ENCODE data around the gene ZNF778. TPM values are rescaled to one million over a fixed set of nuclear protein-coding genes. Genes with fewer than 3 reads are reported as not detected.

The ZNF778 gene
- total RNA-seq, 1 experiment from 2014 or later = 19.5 TPM

DNA sequence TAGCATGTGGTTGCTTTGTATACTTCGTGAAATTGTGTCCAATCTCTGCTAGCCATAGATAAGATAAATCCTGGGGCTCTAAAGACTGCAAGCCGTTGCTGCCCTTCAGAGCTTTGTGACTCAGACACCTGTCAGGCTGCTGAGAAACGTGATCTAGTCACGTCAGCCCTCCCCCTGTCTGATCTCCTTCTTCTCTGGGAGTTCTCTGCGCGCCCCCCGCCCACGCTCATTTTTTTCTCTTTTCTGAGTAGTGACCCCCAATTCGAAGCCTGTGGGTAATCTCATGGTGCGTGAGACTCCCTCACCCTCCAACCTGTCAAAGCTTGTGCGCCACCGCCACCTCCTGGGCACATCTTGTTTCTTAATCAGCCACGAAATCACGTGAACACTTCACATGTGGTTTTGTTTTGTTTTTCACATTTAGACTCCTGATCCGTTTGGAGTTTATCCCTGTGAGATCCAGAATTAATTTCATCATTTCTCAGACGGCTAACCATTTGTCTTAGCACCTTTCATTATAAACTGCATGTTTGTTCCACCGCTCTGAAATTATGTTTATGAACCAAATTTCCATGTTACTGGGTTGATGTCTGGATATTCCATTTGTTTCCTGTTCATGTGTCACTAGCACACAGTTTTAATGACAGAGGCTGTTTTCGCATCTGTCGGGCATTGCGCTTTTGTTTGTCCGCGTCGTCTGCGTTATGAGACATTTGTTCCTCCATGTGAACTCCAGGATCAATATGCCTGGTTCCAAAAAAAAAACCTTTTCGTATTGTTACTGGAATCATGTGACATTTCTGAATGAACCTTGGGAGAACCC lies 977 bp upstream of the ZNF778 start (continued):
- TF ChIP-seq, protein P1, sequence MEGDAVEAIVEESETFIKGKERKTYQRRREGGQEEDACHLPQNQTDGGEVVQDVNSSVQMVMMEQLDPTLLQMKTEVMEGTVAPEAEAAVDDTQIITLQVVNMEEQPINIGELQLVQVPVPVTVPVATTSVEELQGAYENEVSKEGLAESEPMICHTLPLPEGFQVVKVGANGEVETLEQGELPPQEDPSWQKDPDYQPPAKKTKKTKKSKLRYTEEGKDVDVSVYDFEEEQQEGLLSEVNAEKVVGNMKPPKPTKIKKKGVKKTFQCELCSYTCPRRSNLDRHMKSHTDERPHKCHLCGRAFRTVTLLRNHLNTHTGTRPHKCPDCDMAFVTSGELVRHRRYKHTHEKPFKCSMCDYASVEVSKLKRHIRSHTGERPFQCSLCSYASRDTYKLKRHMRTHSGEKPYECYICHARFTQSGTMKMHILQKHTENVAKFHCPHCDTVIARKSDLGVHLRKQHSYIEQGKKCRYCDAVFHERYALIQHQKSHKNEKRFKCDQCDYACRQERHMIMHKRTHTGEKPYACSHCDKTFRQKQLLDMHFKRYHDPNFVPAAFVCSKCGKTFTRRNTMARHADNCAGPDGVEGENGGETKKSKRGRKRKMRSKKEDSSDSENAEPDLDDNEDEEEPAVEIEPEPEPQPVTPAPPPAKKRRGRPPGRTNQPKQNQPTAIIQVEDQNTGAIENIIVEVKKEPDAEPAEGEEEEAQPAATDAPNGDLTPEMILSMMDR (IDR thresholded peaks at IDR 0.05 in 2 of 3, conservative IDR thresholded peaks at IDR 0.05 in 1 of 3; ENCODE audit: borderline replicate concordance in 1 of 3, insufficient read depth in 1 of 3, low read depth in 2 of 3, low read length in 2 of 3) = peak; percentile 78 to 98 (median 88)
- TF ChIP-seq CBX3 (IDR thresholded peaks at IDR 0.05; ENCODE audit: low read depth) (no peak), CEBPB (IDR thresholded peaks at IDR 0.05; ENCODE audit: low read depth) (no peak)
- TF ChIP-seq, protein P2, sequence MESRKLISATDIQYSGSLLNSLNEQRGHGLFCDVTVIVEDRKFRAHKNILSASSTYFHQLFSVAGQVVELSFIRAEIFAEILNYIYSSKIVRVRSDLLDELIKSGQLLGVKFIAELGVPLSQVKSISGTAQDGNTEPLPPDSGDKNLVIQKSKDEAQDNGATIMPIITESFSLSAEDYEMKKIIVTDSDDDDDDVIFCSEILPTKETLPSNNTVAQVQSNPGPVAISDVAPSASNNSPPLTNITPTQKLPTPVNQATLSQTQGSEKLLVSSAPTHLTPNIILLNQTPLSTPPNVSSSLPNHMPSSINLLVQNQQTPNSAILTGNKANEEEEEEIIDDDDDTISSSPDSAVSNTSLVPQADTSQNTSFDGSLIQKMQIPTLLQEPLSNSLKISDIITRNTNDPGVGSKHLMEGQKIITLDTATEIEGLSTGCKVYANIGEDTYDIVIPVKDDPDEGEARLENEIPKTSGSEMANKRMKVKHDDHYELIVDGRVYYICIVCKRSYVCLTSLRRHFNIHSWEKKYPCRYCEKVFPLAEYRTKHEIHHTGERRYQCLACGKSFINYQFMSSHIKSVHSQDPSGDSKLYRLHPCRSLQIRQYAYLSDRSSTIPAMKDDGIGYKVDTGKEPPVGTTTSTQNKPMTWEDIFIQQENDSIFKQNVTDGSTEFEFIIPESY (IDR thresholded peaks at IDR 0.05; ENCODE audit: extremely low read depth, insufficient replicate concordance, low read length) = no peak

DNA sequence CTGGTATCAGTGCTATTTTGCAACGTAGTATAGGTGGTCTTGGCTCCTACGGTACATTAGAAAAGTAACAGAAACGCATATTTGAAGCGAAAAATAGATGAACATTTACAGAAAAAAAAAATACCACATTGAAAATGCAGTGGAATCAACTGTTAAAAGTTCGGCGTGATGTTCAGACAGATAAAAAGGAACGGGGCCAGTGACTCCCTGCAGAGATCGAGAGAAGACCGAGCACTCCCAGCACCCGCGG lies 440 bp upstream of the ZNF778 start:
- DNase-seq (ENCODE audit: low read depth, low spot score) (no peak), ATAC-seq (no peak)
- Histone ChIP-seq H3K9me3 (ENCODE audit: control insufficient read depth in 1 of 2, insufficient read depth in 1 of 2, low read depth in 1 of 2, low read length in 2 of 2) (no peaks in the 10 kb centered on the region), H2AFZ (ENCODE audit: low read depth, low read length, poor library complexity, severe bottlenecking) (peak overlapping the region; percentile 27), H3K36me3 (ENCODE audit: control insufficient read depth in 1 of 2, insufficient read depth in 2 of 2, low read length in 2 of 2) (peaks cover 0 to 4% of the 10 kb centered on the region in 2 experiments; a peak in 1 of 4 replicates), H3K27me3 (ENCODE audit: insufficient read depth, low read length) (no peaks in the 10 kb centered on the region), H3K9ac (ENCODE audit: low read length) (peak overlapping the region; percentile 88), H3K79me2 (ENCODE audit: insufficient read depth, low read length) (peaks cover 32% of the 10 kb centered on the region), H3K4me2 (ENCODE audit: low read length) (peak overlapping the region; percentile 90), H3K4me3 (replicated peaks in 1 of 2; ENCODE audit: low read depth in 1 of 2, low read length in 2 of 2) (peak overlapping the region; percentile 88 to 93), H4K20me1 (ENCODE audit: insufficient read depth) (no peaks in the 10 kb centered on the region), H3K27ac (ENCODE audit: low read depth, low read length) (peak overlapping the region; percentile 74), H3K9me2 (ENCODE audit: insufficient read depth) (no peaks in the 10 kb centered on the region), H3K4me1 (ENCODE audit: control insufficient read depth in 1 of 2, insufficient read depth in 2 of 2, low read length in 2 of 2) (peaks cover 0 to 16% of the 10 kb centered on the region in 2 experiments; a peak in 3 of 4 replicates)
- ChIA-PET POLR2A (interaction anchor here (0.9 to 2.2 kb wide), 3 partner anchors 24 to 406 kb away, joined by 4 to 10 read pairs (median 4); partner anchors contain the start of gene APRT), RAD21 (ENCODE audit: low non-redundant PET in 1 of 2, low total read pairs in 2 of 2, uncharacterized antibody in 2 of 2, unreplicated experiment in 2 of 2) (no interaction called here), CTCF (interaction anchor here (0.9 to 2.5 kb wide), 4 partner anchors 23 to 480 kb away, joined by 3 to 14 read pairs (median 6); no protein-coding TSS in a partner anchor)
- TSS peak; percentile 87 for BruUV-seq (replicated peaks)
- no peak for TF ChIP-seq ZFX (IDR thresholded peaks at IDR 0.05)
- no peak for TF ChIP-seq ZNF274 (IDR thresholded peaks at IDR 0.05; ENCODE audit: low read depth, low read length)
- no peak for TF ChIP-seq FOSL1 (IDR thresholded peaks at IDR 0.05; ENCODE audit: low read depth)
- no peak for TF ChIP-seq TCF7L2 (IDR thresholded peaks at IDR 0.05; ENCODE audit: borderline replicate concordance, extremely low read depth, insufficient read depth, insufficient read length)
- TF ChIP-seq, protein P1 (IDR thresholded peaks at IDR 0.05 in 2 of 3, conservative IDR thresholded peaks at IDR 0.05 in 1 of 3; ENCODE audit: borderline replicate concordance in 1 of 3, insufficient read depth in 1 of 3, low read depth in 2 of 3, low read length in 2 of 3) = no peak
- intact Hi-C loops (cut with micrococcal nuclease) = loop anchor here (2.0 to 5.0 kb wide), 5 partner anchors 46 to 480 kb away; partner anchors contain the start of genes CDH15, GALNS and TRAPPC2L
